GM10266 (cell line): Measurements from ENCODE around the gene AGER.

Experiments used
- DNase-seq: peaks from one replicate; pipeline ENCODE4 v3.0.0; 2012; ENCODE audit errors: extremely low spot score
- CTCF ChIP-seq: IDR thresholded peaks from 2 replicates; pipeline ENCODE4 v1.5.1; 2012; ENCODE audit warnings: mild to moderate bottlenecking, low read depth; ENCODE audit not compliant: control insufficient read depth, insufficient read depth; ENCODE audit errors: missing control alignments

The AGER gene

GRCh38 chr6:32131439-32131948 is 52.6 kb downstream of the AGER start:
- TF ChIP-seq CTCF: no peak
- DNase-seq: no peak
